Mesenchymal stem cell (in vitro differentiated cells and primary cell): Measurements from ENCODE around the gene CMTR1.

Experiments used
- DNase-seq: peaks from one replicate; pipeline ENCODE4 v3.0.0-alpha.2; 2013
- H2AFZ ChIP-seq: one replicate; pipeline ENCODE4 v1.6.1; 2013; ENCODE audit warnings: low read depth, mild to moderate bottlenecking, control low read depth, inconsistent platforms, low read length, moderate library complexity
- H2AK5ac ChIP-seq: 2 replicates; pipeline ENCODE4 v1.6.1; 2013; ENCODE audit warnings: low read length, moderate library complexity, mild to moderate bottlenecking, inconsistent platforms; ENCODE audit not compliant: severe bottlenecking
- H2BK120ac ChIP-seq: one replicate; pipeline ENCODE4 v1.6.1; 2013; ENCODE audit warnings: low read depth, mild to moderate bottlenecking, inconsistent platforms, low read length, moderate library complexity
- H2BK12ac ChIP-seq, 2 experiments: one replicate each; pipeline ENCODE4 v1.6.1; 2013; ENCODE audit warnings: inconsistent platforms in 2 of 2, low read length in 2 of 2, mild to moderate bottlenecking in 2 of 2, moderate library complexity in 2 of 2, control low read depth in 1 of 2
- H2BK15ac ChIP-seq: one replicate; pipeline ENCODE4 v1.6.1; 2013; ENCODE audit warnings: mild to moderate bottlenecking, low read depth, inconsistent platforms; ENCODE audit not compliant: poor library complexity, severe bottlenecking
- H2BK5ac ChIP-seq: 2 replicates; pipeline ENCODE4 v1.6.1; 2013; ENCODE audit warnings: low read depth, mild to moderate bottlenecking, low read length, control low read depth, inconsistent platforms; ENCODE audit not compliant: poor library complexity, severe bottlenecking
- H3K14ac ChIP-seq, 2 experiments: one replicate each; pipeline ENCODE4 v1.6.1; 2013; ENCODE audit warnings: inconsistent platforms in 2 of 2, low read length in 2 of 2, control low read depth in 1 of 2, mild to moderate bottlenecking in 1 of 2, moderate library complexity in 1 of 2
- H3K18ac ChIP-seq, 2 experiments: one replicate each; pipeline ENCODE4 v1.6.1; 2013; ENCODE audit warnings: inconsistent platforms in 2 of 2, low read length in 2 of 2, control low read depth in 1 of 2, low read depth in 1 of 2, mild to moderate bottlenecking in 1 of 2
- H3K23ac ChIP-seq, 2 experiments: one replicate each; pipeline ENCODE4 v1.6.1; 2013; ENCODE audit warnings: inconsistent platforms in 2 of 2, low read length in 2 of 2, mild to moderate bottlenecking in 2 of 2, moderate library complexity in 2 of 2, control low read depth in 1 of 2
- H3K27ac ChIP-seq: 2 replicates; pipeline ENCODE4 v1.5.1; 2013; ENCODE audit warnings: mild to moderate bottlenecking, moderate library complexity, low read length, control low read depth, inconsistent platforms; ENCODE audit not compliant: poor library complexity, severe bottlenecking
- H3K27me3 ChIP-seq, 2 experiments: 2 replicates each; pipeline versions ENCODE4 v1.6.1 to v1.7.0; 2013; ENCODE audit warnings: low read length in 2 of 2, mild to moderate bottlenecking in 2 of 2, moderate library complexity in 2 of 2, control low read depth in 1 of 2, inconsistent platforms in 1 of 2; ENCODE audit not compliant: control insufficient read depth in 1 of 2, insufficient read depth in 1 of 2
- H3K36me3 ChIP-seq, 2 experiments: 2 replicates each; pipeline versions ENCODE4 v1.6.1 to v1.7.0; 2013; ENCODE audit warnings: low read length in 2 of 2, control low read depth in 1 of 2, inconsistent platforms in 1 of 2, low read depth in 1 of 2, mild to moderate bottlenecking in 1 of 2; ENCODE audit not compliant: insufficient read depth in 2 of 2, control insufficient read depth in 1 of 2
- H3K4ac ChIP-seq, 2 experiments: one replicate each; pipeline ENCODE4 v1.6.1; 2013; ENCODE audit warnings: inconsistent platforms in 2 of 2, low read length in 2 of 2, mild to moderate bottlenecking in 2 of 2, moderate library complexity in 2 of 2, control low read depth in 1 of 2, low read depth in 1 of 2
- H3K4me1 ChIP-seq: 2 replicates; pipeline ENCODE4 v1.6.1; 2013; ENCODE audit warnings: low read depth, low read length, control low read depth; ENCODE audit not compliant: control insufficient read depth, insufficient read depth
- H3K4me2 ChIP-seq: 2 replicates; pipeline ENCODE4 v1.6.1; 2013; ENCODE audit warnings: low read length, mild to moderate bottlenecking, inconsistent platforms; ENCODE audit not compliant: poor library complexity, severe bottlenecking
- H3K4me3 ChIP-seq, 2 experiments: 2 replicates each; pipeline versions ENCODE4 v1.5.1 to v1.7.0; 2013; ENCODE audit warnings: low read length in 2 of 2, mild to moderate bottlenecking in 2 of 2, control low read depth in 1 of 2, low read depth in 1 of 2; ENCODE audit not compliant: insufficient read depth in 1 of 2
- H3K79me1 ChIP-seq: replicated peaks from 2 replicates; pipeline ENCODE4 v1.6.1; 2013; ENCODE audit warnings: mild to moderate bottlenecking, control low read depth, low read length, inconsistent platforms; ENCODE audit not compliant: poor library complexity, severe bottlenecking
- H3K9ac ChIP-seq: 2 replicates; pipeline ENCODE4 v1.7.0; 2013; ENCODE audit warnings: mild to moderate bottlenecking, low read length, moderate library complexity
- H3K9me3 ChIP-seq: 2 replicates; pipeline ENCODE4 v1.7.0; 2013; ENCODE audit warnings: mild to moderate bottlenecking, low read length; ENCODE audit not compliant: control insufficient read depth
- H4K8ac ChIP-seq: one replicate; pipeline ENCODE4 v1.6.1; 2013; ENCODE audit warnings: inconsistent platforms, mild to moderate bottlenecking, low read length, moderate library complexity
- H4K91ac ChIP-seq: one replicate; pipeline ENCODE4 v1.6.1; 2013; ENCODE audit warnings: mild to moderate bottlenecking, low read length, inconsistent platforms
- WGBS: methylation state at CpG from one replicate; pipeline ENCODE4 v1.1.7; 2013; ENCODE audit warnings: mixed read lengths; 5-methylcytosine and 5-hydroxymethylcytosine counted together

CMTR1 gene

GRCh38 chr6:37391120-37391519 is 41.9 kb upstream of the CMTR1 start:
- Histone ChIP-seq H2AK5ac (no peak overlapping the region), H3K9me3 (no peaks in the 10 kb centered on the region), H2AFZ (no peak overlapping the region), H3K14ac (no peak overlapping the region), H2BK12ac (no peak overlapping the region), H3K4me3 (no peak overlapping the region), H3K4ac (no peak overlapping the region), H3K4me2 (no peak overlapping the region), H3K9ac (no peak overlapping the region), H3K27me3 (no peaks in the 10 kb centered on the region), H2BK120ac (no peak overlapping the region), H2BK5ac (no peak overlapping the region), H3K18ac (no peak overlapping the region), H2BK15ac (no peak overlapping the region), H3K27ac (no peak overlapping the region), H3K4me1 (no peaks in the 10 kb centered on the region), H3K36me3 (peaks cover 33 to 82% of the 10 kb centered on the region in 2 experiments), H4K8ac (no peak overlapping the region), H3K79me1 (peaks cover 5% of the 10 kb centered on the region), H4K91ac (no peak overlapping the region), H3K23ac (no peak overlapping the region)
- 98% methylated on average over 2 of the region's 2 CpGs for WGBS
- no peak for DNase-seq

DNA sequence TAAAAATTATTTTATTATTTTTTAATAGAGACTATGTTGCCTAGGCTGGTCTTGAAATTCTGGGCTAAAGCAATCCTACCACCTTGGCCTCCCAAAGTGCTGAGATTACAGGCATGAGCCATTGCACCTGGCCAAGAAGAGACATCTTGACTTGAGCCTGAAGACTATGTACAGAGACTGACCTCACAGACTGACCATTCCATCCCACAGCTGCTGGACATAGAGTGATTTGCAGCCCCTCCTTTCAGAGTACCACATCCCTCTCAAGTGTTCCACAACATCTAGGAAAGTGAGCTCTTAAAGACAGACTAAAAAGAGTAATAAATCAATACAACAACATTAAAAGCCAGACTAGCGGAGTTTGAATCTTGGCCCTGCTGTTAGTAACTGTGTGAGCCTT is 40.2 kb upstream of the CMTR1 start:
- no peak for DNase-seq
- Histone ChIP-seq H3K9me3 (no peaks in the 10 kb centered on the region), H3K27me3 (no peaks in the 10 kb centered on the region), H3K36me3 (peaks cover 25 to 65% of the 10 kb centered on the region in 2 experiments), H3K27ac (no peak overlapping the region), H3K4ac (no peak overlapping the region), H3K4me2 (no peak overlapping the region), H2AFZ (no peak overlapping the region), H4K91ac (no peak overlapping the region), H3K14ac (no peak overlapping the region), H2BK15ac (no peak overlapping the region), H2BK12ac (no peak overlapping the region), H3K23ac (no peak overlapping the region), H4K8ac (no peak overlapping the region), H3K9ac (no peak overlapping the region), H3K79me1 (no peaks in the 10 kb centered on the region), H3K18ac (no peak overlapping the region), H2BK120ac (no peak overlapping the region), H3K4me1 (no peaks in the 10 kb centered on the region), H2AK5ac (no peak overlapping the region), H2BK5ac (no peak overlapping the region), H3K4me3 (no peak overlapping the region)
- WGBS = no CpG with 5 or more reads among the region's 1 CpG

- Histone ChIP-seq H3K79me1 (no peaks in the 10 kb centered on the region), H3K9ac (no peak overlapping the region), H2BK120ac (no peak overlapping the region), H2AFZ (no peak overlapping the region), H3K14ac (no peak overlapping the region), H3K18ac (no peak overlapping the region), H3K27me3 (no peaks in the 10 kb centered on the region), H2BK12ac (no peak overlapping the region), H3K4me2 (no peak overlapping the region), H4K91ac (no peak overlapping the region), H3K4me3 (no peak overlapping the region), H3K27ac (no peak overlapping the region), H3K36me3 (peaks cover 22 to 58% of the 10 kb centered on the region in 2 experiments), H3K4ac (no peak overlapping the region), H3K9me3 (no peaks in the 10 kb centered on the region), H2BK15ac (no peak overlapping the region), H2BK5ac (no peak overlapping the region), H2AK5ac (no peak overlapping the region), H3K23ac (no peak overlapping the region), H3K4me1 (no peaks in the 10 kb centered on the region), H4K8ac (no peak overlapping the region)
- WGBS = 71% methylated on average over 1 of the region's 1 CpG
- DNase-seq = no peak
These were observed 39.6 kb upstream of the CMTR1 start for GRCh38 chr6:37393381-37393929.

GRCh38 chr6:37396571-37397180 is 36.3 kb upstream of the CMTR1 start:
- Histone ChIP-seq H2AK5ac (no peak overlapping the region), H3K18ac (no peak overlapping the region), H3K27ac (no peak overlapping the region), H3K4ac (no peak overlapping the region), H3K23ac (no peak overlapping the region), H3K36me3 (peaks cover 10 to 30% of the 10 kb centered on the region in 2 experiments), H3K14ac (no peak overlapping the region), H3K79me1 (no peaks in the 10 kb centered on the region), H3K27me3 (peaks cover 6 to 14% of the 10 kb centered on the region in 2 experiments), H2BK5ac (no peak overlapping the region), H2AFZ (no peak overlapping the region), H4K8ac (no peak overlapping the region), H2BK15ac (no peak overlapping the region), H3K9me3 (no peaks in the 10 kb centered on the region), H4K91ac (no peak overlapping the region), H3K9ac (no peak overlapping the region), H2BK12ac (no peak overlapping the region), H3K4me3 (no peak overlapping the region), H3K4me2 (no peak overlapping the region), H2BK120ac (no peak overlapping the region), H3K4me1 (no peaks in the 10 kb centered on the region)
- DNase-seq = no peak
- 87% methylated on average over 4 of the region's 4 CpGs for WGBS
